Measurements from ENCODE around the gene CWF19L1. TPM values are rescaled to one million over a fixed set of nuclear protein-coding genes. Genes with fewer than 3 reads are reported as not detected.
A peak's percentile ranks its signal among the peaks of the same experiment; 100 is the strongest.

The CWF19L1 gene
- total and polyA plus RNA-seq, 2 of the 13 experiments (the other 11 are each of a cell fraction or from before 2014, with no cell fraction given): 13.6 to 42.1 TPM

GRCh38 chr10:100186253-100187212, 80.9 kb downstream of the CWF19L1 start (continued):
- TF ChIP-seq KIAA2018 (CRISPR knock-in tag; IDR thresholded peaks at IDR 0.05; ENCODE audit: borderline replicate concordance) (no peak), KLF12 (CRISPR knock-in tag; IDR thresholded peaks at IDR 0.05; ENCODE audit: borderline replicate concordance) (no peak), THYN1 (CRISPR knock-in tag; IDR thresholded peaks at IDR 0.05; ENCODE audit: borderline replicate concordance, low read depth) (no peak), HDAC1 (CRISPR knock-in tag; IDR thresholded peaks at IDR 0.05) (no peak; the same call in 1 of the 2 replicates), AKNA (CRISPR knock-in tag; IDR thresholded peaks at IDR 0.05; ENCODE audit: borderline replicate concordance) (no peak), ZNF567 (CRISPR knock-in tag; IDR thresholded peaks at IDR 0.05; ENCODE audit: borderline replicate concordance) (no peak), ETV5 (CRISPR knock-in tag; IDR thresholded peaks at IDR 0.05; ENCODE audit: borderline replicate concordance) (no peak; the same call in 1 of the 2 replicates), ZNF781 (CRISPR knock-in tag; IDR thresholded peaks at IDR 0.05; ENCODE audit: borderline replicate concordance, not compliant biosample characterization) (peak; percentile 5), SP1 (IDR thresholded peaks at IDR 0.05) (no peak), SP1 (CRISPR knock-in tag; IDR thresholded peaks at IDR 0.05) (no peak), ZKSCAN1 (IDR thresholded peaks at IDR 0.05; ENCODE audit: low read length) (peak; percentile 89), ATF7-NPFF (CRISPR knock-in tag; IDR thresholded peaks at IDR 0.05; ENCODE audit: low read depth) (no peak)
- TF ChIP-seq, protein P1, sequence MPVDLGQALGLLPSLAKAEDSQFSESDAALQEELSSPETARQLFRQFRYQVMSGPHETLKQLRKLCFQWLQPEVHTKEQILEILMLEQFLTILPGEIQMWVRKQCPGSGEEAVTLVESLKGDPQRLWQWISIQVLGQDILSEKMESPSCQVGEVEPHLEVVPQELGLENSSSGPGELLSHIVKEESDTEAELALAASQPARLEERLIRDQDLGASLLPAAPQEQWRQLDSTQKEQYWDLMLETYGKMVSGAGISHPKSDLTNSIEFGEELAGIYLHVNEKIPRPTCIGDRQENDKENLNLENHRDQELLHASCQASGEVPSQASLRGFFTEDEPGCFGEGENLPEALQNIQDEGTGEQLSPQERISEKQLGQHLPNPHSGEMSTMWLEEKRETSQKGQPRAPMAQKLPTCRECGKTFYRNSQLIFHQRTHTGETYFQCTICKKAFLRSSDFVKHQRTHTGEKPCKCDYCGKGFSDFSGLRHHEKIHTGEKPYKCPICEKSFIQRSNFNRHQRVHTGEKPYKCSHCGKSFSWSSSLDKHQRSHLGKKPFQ (CRISPR knock-in tag; IDR thresholded peaks at IDR 0.05; ENCODE audit: insufficient replicate concordance): no peak

All from HepG2 (cell line).